IMR-90 (cell line): ENCODE results near the gene NAMPT. TPM values are rescaled to one million over a fixed set of nuclear protein-coding genes. Genes with fewer than 3 reads are reported as not detected.

Source experiments
- ATAC-seq: fragments of 200-7000 bp; cut with Tn5 transposase; 2 replicates; pipeline ENCODE4 v1.9.1; 2020; ENCODE audit warnings: low read depth, mild to moderate bottlenecking, moderate library complexity
- BruUV-seq: library from RNA; stranded (reverse); fragments of 400-500 nt; replicated peaks from 2 replicates; lab custom pipeline; 2021; lab: Mats Ljungman, UMichigan
- CTCF ChIA-PET: fragments of 300-600 bp; formaldehyde crosslinking; extraction: SDS; loops from one replicate; lab custom pipeline; 2021; ENCODE audit warnings: antibody characterized with exemption; lab: Yijun Ruan, JAX
- POLR2A ChIA-PET: fragments of 300-600 bp; sonication (Branson Sonifier 250); formaldehyde crosslinking; loops from one replicate; lab custom pipeline; 2022; ENCODE audit warnings: antibody characterized with exemption; ENCODE audit not compliant: unreplicated experiment; lab: Charles Lee
- DNase-seq: peaks from one replicate; pipeline ENCODE4 v3.0.0; 2013
- H2AFZ ChIP-seq: replicated peaks from 2 replicates; pipeline ENCODE3; 2013; ENCODE audit warnings: low read length, mild to moderate bottlenecking; ENCODE audit not compliant: poor library complexity
- H2AK5ac ChIP-seq: 2 replicates; pipeline ENCODE4 v1.6.1; 2013; ENCODE audit warnings: low read depth, low read length, inconsistent platforms
- H2AK9ac ChIP-seq: replicated peaks from 2 replicates; pipeline ENCODE3; 2013; ENCODE audit warnings: mild to moderate bottlenecking, low read depth, low read length, moderate library complexity; ENCODE audit not compliant: poor library complexity
- H2BK120ac ChIP-seq: 2 replicates; pipeline ENCODE4 v1.6.1; 2013; ENCODE audit warnings: low read depth, low read length, inconsistent platforms
- H2BK15ac ChIP-seq: 3 replicates; pipeline ENCODE4 v1.6.1; 2013; ENCODE audit warnings: low read depth, low read length, inconsistent platforms
- H2BK20ac ChIP-seq: 2 replicates; pipeline ENCODE4 v1.6.1; 2013; ENCODE audit warnings: low read depth, mild to moderate bottlenecking, inconsistent platforms, low read length, moderate library complexity
- H2BK5ac ChIP-seq: 2 replicates; pipeline ENCODE4 v1.6.1; 2013; ENCODE audit warnings: mild to moderate bottlenecking, low read depth, low read length, inconsistent platforms; ENCODE audit not compliant: poor library complexity, severe bottlenecking
- H3K14ac ChIP-seq: replicated peaks from 2 replicates; pipeline ENCODE4 v1.6.1; 2013; ENCODE audit warnings: low read depth, low read length, inconsistent platforms
- H3K18ac ChIP-seq: 2 replicates; pipeline ENCODE4 v1.6.1; 2013; ENCODE audit warnings: low read depth, low read length, control low read depth
- H3K23ac ChIP-seq: 2 replicates; pipeline ENCODE4 v1.6.1; 2013; ENCODE audit warnings: low read depth, low read length, inconsistent platforms
- H3K27ac ChIP-seq: 2 replicates; pipeline ENCODE4 v1.5.1; 2013; ENCODE audit warnings: mild to moderate bottlenecking, control low read depth, low read length; ENCODE audit not compliant: insufficient read depth
- H3K27me3 ChIP-seq: 2 replicates; pipeline ENCODE4 v1.6.1; 2013; ENCODE audit warnings: low read length; ENCODE audit not compliant: control insufficient read depth, insufficient read depth
- H3K36me3 ChIP-seq: 2 replicates; pipeline ENCODE4 v1.6.1; 2013; ENCODE audit warnings: low read length, mixed read lengths; ENCODE audit not compliant: control insufficient read depth, insufficient read depth
- H3K4ac ChIP-seq: 2 replicates; pipeline ENCODE4 v1.6.1; 2013; ENCODE audit warnings: low read depth, low read length, inconsistent platforms
- H3K4me1 ChIP-seq: 2 replicates; pipeline ENCODE4 v1.6.1; 2013; ENCODE audit warnings: low read length, mixed read lengths; ENCODE audit not compliant: control insufficient read depth, insufficient read depth
- H3K4me2 ChIP-seq: 2 replicates; pipeline ENCODE4 v1.6.1; 2013; ENCODE audit warnings: low read depth, mild to moderate bottlenecking, control low read depth, low read length, moderate library complexity
- H3K4me3 ChIP-seq: 2 replicates; pipeline ENCODE4 v1.5.1; 2013; ENCODE audit warnings: low read depth, mild to moderate bottlenecking, control low read depth, low read length, moderate library complexity; ENCODE audit not compliant: insufficient read depth
- H3K56ac ChIP-seq: 2 replicates; pipeline ENCODE4 v1.6.1; 2013; ENCODE audit warnings: low read length, inconsistent platforms; ENCODE audit not compliant: insufficient read depth; ENCODE audit errors: extremely low read depth
- H3K79me1 ChIP-seq, 2 experiments: 2 replicates each; pipeline ENCODE4 v1.6.1; 2013; ENCODE audit warnings: low read length in 2 of 2, inconsistent platforms in 1 of 2, low read depth in 1 of 2
- H3K9ac ChIP-seq: 2 replicates; pipeline ENCODE4 v1.6.1; 2013; ENCODE audit warnings: low read depth, low read length, control low read depth
- H3K9me1 ChIP-seq: 2 replicates; pipeline ENCODE4 v1.6.1; 2013; ENCODE audit warnings: low read length, inconsistent platforms; ENCODE audit not compliant: insufficient read depth
- H3K9me3 ChIP-seq: 2 replicates; pipeline ENCODE4 v1.6.1; 2013; ENCODE audit warnings: low read length; ENCODE audit not compliant: control insufficient read depth, insufficient read depth
- H4K20me1 ChIP-seq: 2 replicates; pipeline ENCODE4 v1.6.1; 2013; ENCODE audit warnings: low read length, inconsistent platforms; ENCODE audit not compliant: insufficient read depth
- H4K5ac ChIP-seq: 2 replicates; pipeline ENCODE4 v1.6.1; 2013; ENCODE audit warnings: mild to moderate bottlenecking, low read depth, low read length, control low read depth
- H4K8ac ChIP-seq, 2 experiments: 2 replicates each; pipeline ENCODE4 v1.6.1; 2013; ENCODE audit warnings: low read depth in 2 of 2, low read length in 2 of 2, control low read depth in 1 of 2, inconsistent platforms in 1 of 2
- H4K91ac ChIP-seq: 2 replicates; pipeline ENCODE4 v1.6.1; 2013; ENCODE audit warnings: low read depth, low read length, inconsistent platforms; ENCODE audit not compliant: insufficient read depth
- CEBPB ChIP-seq: IDR thresholded peaks from 2 replicates; pipeline ENCODE4 v1.6.1; 2012; ENCODE audit warnings: low read depth, low read length, improper control_type of control experiment
- CHD1 ChIP-seq: IDR thresholded peaks from 2 replicates; pipeline ENCODE4 v1.6.1; 2012; ENCODE audit warnings: low read depth, low read length, improper control_type of control experiment
- FOS ChIP-seq: fragments of 150-350 bp; IDR thresholded peaks from 2 replicates; pipeline ENCODE4 v1.6.1; 2016; ENCODE audit warnings: low read depth, low read length
- MXI1 ChIP-seq: IDR thresholded peaks from 2 replicates; pipeline ENCODE4 v1.6.1; 2012; ENCODE audit warnings: low read depth, mild to moderate bottlenecking, low read length, moderate library complexity, borderline replicate concordance
- RFX5 ChIP-seq: IDR thresholded peaks from 2 replicates; pipeline ENCODE4 v1.8.0; 2012; ENCODE audit warnings: low read depth, mild to moderate bottlenecking, low read length, moderate library complexity
- SMC3 ChIP-seq: fragments of 150-350 bp; IDR thresholded peaks from 2 replicates; pipeline ENCODE4 v1.6.1; 2016; ENCODE audit warnings: low read depth, mild to moderate bottlenecking, antibody characterized with exemption, low read length, moderate library complexity
- WGBS, 2 experiments: methylation state at CpG; one replicate each; pipeline versions ENCODE4 v1.1.5 to v1.1.7; 2013; ENCODE audit warnings: missing lambda C conversion rate in 2 of 2; ENCODE audit not compliant: insufficient read length in 1 of 2; ENCODE audit errors: extremely low coverage in 2 of 2; 5-methylcytosine and 5-hydroxymethylcytosine counted together
- dilution Hi-C: fragments of 300-500 bp; cut with HindIII; formaldehyde crosslinking; loops from one replicate; pipeline ENCODE4 v1.14.3; 2018; ENCODE audit warnings: low sequenced_read_pairs; ENCODE audit not compliant: unreplicated experiment
- in situ Hi-C: fragments of 300-500 bp; cut with MboI; formaldehyde crosslinking; loops from 3 replicates; pipeline ENCODE4 v1.14.3; 2019; ENCODE audit warnings: low sequenced_read_pairs, inconsistent platforms, mixed read lengths
- intact Hi-C: fragments of 100-400 bp; cut with micrococcal nuclease; formaldehyde crosslinking; loops from 2 replicates; pipeline ENCODE4 v1.10.0; 2022
- polyA plus RNA-seq, 3 experiments: library from polyadenylated mRNA; depleted of rRNA; stranded (reverse); fragments of >200 nt; gene quantifications; 2 replicates each; pipeline ENCODE4 v1.2.3, GENCODE V29; 2012; ENCODE audit warnings: low replicate concordance in 1 of 3
- total RNA-seq: library from RNA; depleted of rRNA; stranded (reverse); fragments of >200 nt; gene quantifications from 2 replicates; pipeline ENCODE4 v1.2.3, GENCODE V29; 2012
- TF ChIP-seq, protein P1 (sequence below): conservative IDR thresholded peaks from 2 replicates; pipeline ENCODE4 v1.5.1; 2012; ENCODE audit warnings: mild to moderate bottlenecking, low read depth, low read length, improper control_type of control experiment

The NAMPT gene
- total and polyA plus RNA-seq, 2 of the 4 experiments (the other 2 are of a cell fraction) = 13.3 to 31.7 TPM

DNA sequence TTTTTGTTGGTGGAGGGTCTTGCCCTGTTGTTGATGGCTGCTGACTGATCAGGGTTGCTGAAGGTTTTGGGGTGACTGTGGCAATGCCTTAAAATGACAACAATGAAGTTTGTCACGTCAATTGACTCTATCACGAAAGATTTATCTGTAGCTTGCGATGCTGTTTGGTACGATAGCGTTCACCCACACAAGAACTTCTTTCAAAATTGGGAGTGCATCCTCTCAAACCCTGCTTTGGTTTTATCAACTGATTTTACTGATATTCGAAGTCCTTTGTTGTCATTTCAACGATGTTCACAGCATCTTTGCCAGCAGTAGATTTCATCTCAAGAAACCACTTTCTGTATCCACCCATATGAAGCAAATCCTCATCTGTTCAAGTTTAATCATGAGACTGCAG is 26.0 kb downstream of the NAMPT start:
- Histone ChIP-seq H3K4me2 (no peak overlapping the region), H3K4ac (no peak overlapping the region), H3K9me1 (no peaks in the 10 kb centered on the region), H3K23ac (no peak overlapping the region), H2AK5ac (no peak overlapping the region), H2AFZ (no peak overlapping the region), H4K91ac (no peak overlapping the region), H2BK5ac (no peak overlapping the region), H2AK9ac (no peak overlapping the region), H2BK120ac (no peak overlapping the region), H3K79me1 (peaks cover 0 to 7% of the 10 kb centered on the region in 2 experiments; a peak in 2 of 4 replicates), H3K27ac (no peak overlapping the region), H3K56ac (no peak overlapping the region), H3K27me3 (no peaks in the 10 kb centered on the region), H3K9me3 (no peaks in the 10 kb centered on the region), H3K4me3 (no peak overlapping the region), H4K5ac (no peak overlapping the region), H3K18ac (no peak overlapping the region), H3K9ac (no peak overlapping the region), H3K14ac (no peak overlapping the region), H3K4me1 (no peaks in the 10 kb centered on the region), H3K36me3 (peaks cover 33% of the 10 kb centered on the region), H4K20me1 (no peaks in the 10 kb centered on the region), H2BK15ac (no peak overlapping the region), H2BK20ac (no peak overlapping the region), H4K8ac (no peak overlapping the region)
- ATAC-seq = no peak
- no peak for DNase-seq
- in situ Hi-C loops = no loop called here
- BruUV-seq = no TSS peak
- dilution Hi-C loops = no loop called here
- intact Hi-C loops = no loop called here
- TF ChIP-seq RFX5 (no peak), SMC3 (no peak), CHD1 (no peak), MXI1 (no peak), CEBPB (no peak), FOS (no peak)
- TF ChIP-seq, protein P1, sequence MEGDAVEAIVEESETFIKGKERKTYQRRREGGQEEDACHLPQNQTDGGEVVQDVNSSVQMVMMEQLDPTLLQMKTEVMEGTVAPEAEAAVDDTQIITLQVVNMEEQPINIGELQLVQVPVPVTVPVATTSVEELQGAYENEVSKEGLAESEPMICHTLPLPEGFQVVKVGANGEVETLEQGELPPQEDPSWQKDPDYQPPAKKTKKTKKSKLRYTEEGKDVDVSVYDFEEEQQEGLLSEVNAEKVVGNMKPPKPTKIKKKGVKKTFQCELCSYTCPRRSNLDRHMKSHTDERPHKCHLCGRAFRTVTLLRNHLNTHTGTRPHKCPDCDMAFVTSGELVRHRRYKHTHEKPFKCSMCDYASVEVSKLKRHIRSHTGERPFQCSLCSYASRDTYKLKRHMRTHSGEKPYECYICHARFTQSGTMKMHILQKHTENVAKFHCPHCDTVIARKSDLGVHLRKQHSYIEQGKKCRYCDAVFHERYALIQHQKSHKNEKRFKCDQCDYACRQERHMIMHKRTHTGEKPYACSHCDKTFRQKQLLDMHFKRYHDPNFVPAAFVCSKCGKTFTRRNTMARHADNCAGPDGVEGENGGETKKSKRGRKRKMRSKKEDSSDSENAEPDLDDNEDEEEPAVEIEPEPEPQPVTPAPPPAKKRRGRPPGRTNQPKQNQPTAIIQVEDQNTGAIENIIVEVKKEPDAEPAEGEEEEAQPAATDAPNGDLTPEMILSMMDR = no peak
- 83% methylated on average over 3 of the region's 7 CpGs; no CpG with 5 or more reads in 1 of the 2 experiments for WGBS, 2 experiments
- POLR2A ChIA-PET = no interaction called here
- CTCF ChIA-PET = no interaction called here
